Mesodermal cell (in vitro differentiated cells): ENCODE measurements around the gene SMAD1.
A peak's percentile ranks its signal among the peaks of the same experiment; 100 is the strongest.

Source experiments
- H3K27ac ChIP-seq: 2 replicates; pipeline ENCODE4 v1.7.0; 2013; ENCODE audit warnings: mild to moderate bottlenecking, low read depth, low read length, moderate library complexity; ENCODE audit not compliant: severe bottlenecking
- H3K36me3 ChIP-seq: 2 replicates; pipeline ENCODE4 v1.7.1; 2013; ENCODE audit warnings: mild to moderate bottlenecking, low read length, moderate library complexity; ENCODE audit not compliant: control insufficient read depth, insufficient read depth
- H3K4me1 ChIP-seq: one replicate; pipeline ENCODE4 v1.7.1; 2013; ENCODE audit warnings: mild to moderate bottlenecking, low read length; ENCODE audit not compliant: insufficient read depth, control insufficient read depth, poor library complexity, severe bottlenecking
- H3K4me3 ChIP-seq: 2 replicates; pipeline ENCODE4 v1.7.0; 2013; ENCODE audit warnings: low read length, control low read depth, mild to moderate bottlenecking; ENCODE audit not compliant: insufficient read depth, poor library complexity, severe bottlenecking; ENCODE audit errors: extremely low read depth
- H3K9me3 ChIP-seq: 2 replicates; pipeline ENCODE4 v1.7.1; 2013; ENCODE audit warnings: mild to moderate bottlenecking, low read length, moderate library complexity; ENCODE audit not compliant: control insufficient read depth
- WGBS, 2 experiments: methylation state at CpG; one replicate each; pipeline ENCODE4 v1.1.5; 2013; ENCODE audit warnings: missing lambda C conversion rate in 2 of 2; ENCODE audit not compliant: insufficient coverage in 2 of 2; 5-methylcytosine and 5-hydroxymethylcytosine counted together

Gene SMAD1

GRCh38 chr4:145535202-145535601 lies 53.5 kb downstream of the SMAD1 start:
- Histone ChIP-seq H3K36me3 (peaks cover 4% of the 10 kb centered on the region), H3K4me3 (no peak overlapping the region), H3K4me1 (no peaks in the 10 kb centered on the region), H3K27ac (no peak overlapping the region), H3K9me3 (no peaks in the 10 kb centered on the region)
- WGBS, 2 experiments, result 89% methylated on average over 1 of the region's 1 CpG; no CpG with 5 or more reads in 1 of the 2 experiments

- 100% methylated on average over 1 of the region's 2 CpGs; no CpG with 5 or more reads in 1 of the 2 experiments for WGBS, 2 experiments
- H3K36me3 ChIP-seq, result peaks cover 4% of the 10 kb centered on the region
- no peak overlapping the region for H3K4me3 ChIP-seq
- no peaks in the 10 kb centered on the region for H3K4me1 ChIP-seq
- H3K9me3 ChIP-seq, result no peaks in the 10 kb centered on the region
- no peak overlapping the region for H3K27ac ChIP-seq
These were observed 54.4 kb downstream of the SMAD1 start for GRCh38 chr4:145536044-145536443.

- H3K4me3 ChIP-seq, result no peak overlapping the region
- 100% methylated on average over 1 of the region's 1 CpG for WGBS, 2 experiments
These were observed 56.9 kb downstream of the SMAD1 start for GRCh38 chr4:145538596-145538995.

GRCh38 chr4:145539671-145540070 lies 58.0 kb downstream of the SMAD1 start:
- Histone ChIP-seq H3K36me3 (peaks cover 24% of the 10 kb centered on the region), H3K9me3 (no peaks in the 10 kb centered on the region), H3K4me1 (peaks cover under 1% of the 10 kb centered on the region), H3K27ac (no peak overlapping the region), H3K4me3 (no peak overlapping the region)
- 92 to 95% methylated on average over 4 of the region's 4 CpGs for WGBS, 2 experiments

More at GRCh38 chr4:145538596-145538995, 56.9 kb downstream of the SMAD1 start:
- Histone ChIP-seq H3K4me1 (no peaks in the 10 kb centered on the region), H3K9me3 (no peaks in the 10 kb centered on the region), H3K27ac (no peak overlapping the region), H3K36me3 (peaks cover 17% of the 10 kb centered on the region)

GRCh38 chr4:145540235-145540634 lies 58.6 kb downstream of the SMAD1 start:
- Histone ChIP-seq H3K4me3 (no peak overlapping the region), H3K27ac (no peak overlapping the region)
- WGBS, 2 experiments, result 63% methylated on average over 1 of the region's 3 CpGs; no CpG with 5 or more reads in 1 of the 2 experiments

GRCh38 chr4:145541346-145541745 lies 59.7 kb downstream of the SMAD1 start:
- 89 to 94% methylated on average over 2 to 3 of the region's 4 CpGs for WGBS, 2 experiments
- Histone ChIP-seq H3K9me3 (no peaks in the 10 kb centered on the region), H3K4me1 (peaks cover 17% of the 10 kb centered on the region), H3K36me3 (peaks cover 24% of the 10 kb centered on the region), H3K27ac (no peak overlapping the region), H3K4me3 (no peak overlapping the region)

More at GRCh38 chr4:145540235-145540634, 58.6 kb downstream of the SMAD1 start:
- Histone ChIP-seq H3K9me3 (no peaks in the 10 kb centered on the region), H3K4me1 (peaks cover 6% of the 10 kb centered on the region), H3K36me3 (peaks cover 24% of the 10 kb centered on the region)

- Histone ChIP-seq H3K9me3 (no peaks in the 10 kb centered on the region), H3K4me3 (no peak overlapping the region), H3K4me1 (peaks cover 17% of the 10 kb centered on the region), H3K36me3 (peaks cover 44% of the 10 kb centered on the region), H3K27ac (no peak overlapping the region)
- no CpG with 5 or more reads among the region's 1 CpG for WGBS, 2 experiments
These were observed 63.4 kb downstream of the SMAD1 start for GRCh38 chr4:145545031-145545430.

- H3K4me1 ChIP-seq, result peaks cover 17% of the 10 kb centered on the region
- H3K27ac ChIP-seq, result peak overlapping the region; percentile 54
- H3K9me3 ChIP-seq, result no peaks in the 10 kb centered on the region
- H3K4me3 ChIP-seq, result no peak overlapping the region
- H3K36me3 ChIP-seq, result peaks cover 44% of the 10 kb centered on the region
These were observed 64.0 kb downstream of the SMAD1 start for GRCh38 chr4:145545538-145546174.

GRCh38 chr4:145546175-145546915 lies 64.7 kb downstream of the SMAD1 start:
- Histone ChIP-seq H3K36me3 (peaks cover 44% of the 10 kb centered on the region), H3K27ac (no peak overlapping the region), H3K4me3 (no peak overlapping the region), H3K4me1 (peaks cover 17% of the 10 kb centered on the region), H3K9me3 (no peaks in the 10 kb centered on the region)
- WGBS, 2 experiments, result 83 to 97% methylated on average over 3 to 5 of the region's 7 CpGs

- Histone ChIP-seq H3K27ac (no peak overlapping the region), H3K36me3 (peaks cover 46% of the 10 kb centered on the region), H3K9me3 (no peaks in the 10 kb centered on the region), H3K4me3 (no peak overlapping the region), H3K4me1 (no peaks in the 10 kb centered on the region)
- WGBS, 2 experiments, result 100% methylated on average over 1 of the region's 3 CpGs; no CpG with 5 or more reads in 1 of the 2 experiments
These were observed 70.0 kb downstream of the SMAD1 start for GRCh38 chr4:145551660-145552059.
